Thyroid gland (tissue), 4 donors: ENCODE data around the gene MET. TPM values are rescaled to one million over a fixed set of nuclear protein-coding genes. Genes with fewer than 3 reads are reported as not detected.

Source experiments
- DNase-seq, 2 donors: peaks; one replicate each; pipeline ENCODE4 v3.0.0-alpha.2; 2019
- H3K27ac ChIP-seq, 3 donors: fragments of 200-600 bp; sonication (generic); 1 replicate in 2 of 3; 2 replicates in 1 of 3; pipeline ENCODE4 v1.5.1; 2016 to 2019; ENCODE audit warnings: mild to moderate bottlenecking in 1 of 3, moderate library complexity in 1 of 3
- H3K27me3 ChIP-seq: fragments of 200-600 bp; sonication (generic); one replicate; pipeline ENCODE4 v1.5.1; 2019
- H3K36me3 ChIP-seq, 2 donors: fragments of 200-600 bp; sonication (generic); one replicate each; pipeline ENCODE4 v1.5.1; 2016 to 2019
- H3K4me1 ChIP-seq, 2 donors: fragments of 200-600 bp; sonication (generic); one replicate each; pipeline ENCODE4 v1.5.1; 2017 to 2019
- H3K4me3 ChIP-seq, 3 donors: fragments of 200-600 bp; sonication (generic); replicated peaks in 1 of 3; 1 replicate in 2 of 3; 2 replicates in 1 of 3; pipeline ENCODE4 v1.5.1; 2016; ENCODE audit warnings: mild to moderate bottlenecking in 1 of 3
- H3K9me3 ChIP-seq: fragments of 200-600 bp; sonication (generic); one replicate; pipeline ENCODE4 v1.5.1; 2017
- POLR2A ChIP-seq, 2 donors: fragments of 450-650 bp; IDR thresholded peaks; one replicate each; pipeline ENCODE4 v1.6.1; 2017; ENCODE audit warnings: antibody characterized with exemption in 2 of 2, mild to moderate bottlenecking in 2 of 2, moderate library complexity in 1 of 2
- WGBS, 2 donors: methylation state at CpG; one replicate each; pipeline ENCODE4 v1.1.5; 2017; 5-methylcytosine and 5-hydroxymethylcytosine counted together
- intact Hi-C: fragments of 100-400 bp; cut with DNase I; formaldehyde crosslinking; loops from one replicate; pipeline ENCODE4 v1.15.1; 2023
- total RNA-seq, 4 donors: library from RNA; depleted of rRNA; stranded (reverse); fragments of >200 nt; gene quantifications; one replicate each; pipeline ENCODE4 v1.2.3, GENCODE V29; 2016
- TF ChIP-seq, protein P1 (sequence below), 6 experiments: fragments of 200-600 bp in 3 of 6; fragments of 450-650 bp in 3 of 6; sonication (generic) in 3 of 6; IDR thresholded peaks; one replicate each; pipeline ENCODE4 v1.5.1; 2016 to 2019; ENCODE audit warnings: antibody characterized with exemption in 6 of 6, mild to moderate bottlenecking in 2 of 6, inconsistent platforms in 1 of 6, moderate library complexity in 1 of 6

Gene MET
- total RNA-seq, 4 donors from 2014 or later, result 41.5 to 59.6 (median 52.7) TPM

GRCh38 chr7:116840256-116840655 lies 168.3 kb downstream of the MET start:
- Histone ChIP-seq H3K9me3 (no peaks in the 10 kb centered on the region), H3K27ac (no peak overlapping the region), H3K4me1 (no peaks in the 10 kb centered on the region), H3K27me3 (no peaks in the 10 kb centered on the region), H3K36me3 (no peaks in the 10 kb centered on the region), H3K4me3 (no peak overlapping the region)
- no peak for DNase-seq
- TF ChIP-seq, protein P1, sequence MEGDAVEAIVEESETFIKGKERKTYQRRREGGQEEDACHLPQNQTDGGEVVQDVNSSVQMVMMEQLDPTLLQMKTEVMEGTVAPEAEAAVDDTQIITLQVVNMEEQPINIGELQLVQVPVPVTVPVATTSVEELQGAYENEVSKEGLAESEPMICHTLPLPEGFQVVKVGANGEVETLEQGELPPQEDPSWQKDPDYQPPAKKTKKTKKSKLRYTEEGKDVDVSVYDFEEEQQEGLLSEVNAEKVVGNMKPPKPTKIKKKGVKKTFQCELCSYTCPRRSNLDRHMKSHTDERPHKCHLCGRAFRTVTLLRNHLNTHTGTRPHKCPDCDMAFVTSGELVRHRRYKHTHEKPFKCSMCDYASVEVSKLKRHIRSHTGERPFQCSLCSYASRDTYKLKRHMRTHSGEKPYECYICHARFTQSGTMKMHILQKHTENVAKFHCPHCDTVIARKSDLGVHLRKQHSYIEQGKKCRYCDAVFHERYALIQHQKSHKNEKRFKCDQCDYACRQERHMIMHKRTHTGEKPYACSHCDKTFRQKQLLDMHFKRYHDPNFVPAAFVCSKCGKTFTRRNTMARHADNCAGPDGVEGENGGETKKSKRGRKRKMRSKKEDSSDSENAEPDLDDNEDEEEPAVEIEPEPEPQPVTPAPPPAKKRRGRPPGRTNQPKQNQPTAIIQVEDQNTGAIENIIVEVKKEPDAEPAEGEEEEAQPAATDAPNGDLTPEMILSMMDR (IDR thresholded peaks at IDR 0.05), result no peak
- no peak for TF ChIP-seq POLR2A (IDR thresholded peaks at IDR 0.05)
- intact Hi-C loops, result no loop called here
- WGBS, 2 donors, result 69 to 73% methylated on average over 5 of the region's 5 CpGs

GRCh38 chr7:116842371-116842770 lies 170.4 kb downstream of the MET start:
- no peaks in the 10 kb centered on the region for H3K9me3 ChIP-seq
- H3K4me1 ChIP-seq, result no peaks in the 10 kb centered on the region
- no peak overlapping the region for H3K4me3 ChIP-seq
- 57 to 80% methylated on average over 1 of the region's 1 CpG for WGBS, 2 donors
- TF ChIP-seq, protein P1 (IDR thresholded peaks at IDR 0.05), result no peak
- TF ChIP-seq POLR2A (IDR thresholded peaks at IDR 0.05), result no peak
- intact Hi-C loops, result no loop called here
- DNase-seq, result no peak
- no peak overlapping the region for H3K27ac ChIP-seq
- no peaks in the 10 kb centered on the region for H3K36me3 ChIP-seq
- H3K27me3 ChIP-seq, result no peaks in the 10 kb centered on the region

- H3K4me3 ChIP-seq, result no peak overlapping the region
- intact Hi-C loops, result no loop called here
- no peaks in the 10 kb centered on the region for H3K36me3 ChIP-seq
- TF ChIP-seq, protein P1 (IDR thresholded peaks at IDR 0.05), result no peak
- no peak for TF ChIP-seq POLR2A (IDR thresholded peaks at IDR 0.05)
- H3K27me3 ChIP-seq, result no peaks in the 10 kb centered on the region
- no peak for DNase-seq
- no peak overlapping the region for H3K27ac ChIP-seq
- WGBS, 2 donors, result 60 to 74% methylated on average over 4 of the region's 4 CpGs
- H3K4me1 ChIP-seq, result no peaks in the 10 kb centered on the region
- H3K9me3 ChIP-seq, result no peaks in the 10 kb centered on the region
Observed at GRCh38 chr7:116843378-116843777, 171.4 kb downstream of the MET start.

Other genes starting within 250 kb of the MET start
- 100 to 1,000 TPM; 210 to 331 (median 239) TPM for gene CAV2, start 172.5 kb upstream of the MET start, total RNA-seq
- 100 to 1,000 TPM; 301 to 490 (median 321) TPM for gene CAV1, start 147.2 kb upstream of the MET start, total RNA-seq
- gene CAPZA2, start 190.4 kb downstream of the MET start, total RNA-seq, result 100 to 1,000 TPM; 142 to 215 (median 176) TPM